ENCODE results near the gene CPNE8.

Gene CPNE8

GRCh38 chr12:38905480-38906351 lies at the start of gene CPNE8:
Gene CPNE8 (minus strand): TSS chr12:38905591. CDS start chr12:38905534, 57 bp downstream.
- peak; percentile 39 for DNase-seq

GRCh38 chr12:38954238-38954873 lies 49.0 kb upstream of the CPNE8 start:
- DNase-seq, result no peak

GRCh38 chr12:38949363-38949762 lies 44.0 kb upstream of the CPNE8 start:
- no peak for DNase-seq

- no peak for DNase-seq
Observed at GRCh38 chr12:38934686-38935085, 29.3 kb upstream of the CPNE8 start.

- DNase-seq, result no peak
Observed at GRCh38 chr12:38934078-38934584, 28.7 kb upstream of the CPNE8 start.

GRCh38 chr12:38932320-38932719 lies 26.9 kb upstream of the CPNE8 start:
- no peak for DNase-seq

GRCh38 chr12:38931461-38931860 lies 26.1 kb upstream of the CPNE8 start:
- DNase-seq, result no peak

GRCh38 chr12:38930990-38931389 lies 25.6 kb upstream of the CPNE8 start:
- no peak for DNase-seq

GRCh38 chr12:38926501-38926900 lies 21.1 kb upstream of the CPNE8 start:
- DNase-seq, result no peak

- peak; percentile 55 for DNase-seq
Observed at GRCh38 chr12:38921025-38921677, 15.8 kb upstream of the CPNE8 start.

- no peak for DNase-seq
Observed at GRCh38 chr12:38919191-38919590, 13.8 kb upstream of the CPNE8 start.

- no peak for DNase-seq
Observed at GRCh38 chr12:38915429-38916182, 10.2 kb upstream of the CPNE8 start.

GRCh38 chr12:38912116-38912515 lies 6.7 kb upstream of the CPNE8 start:
- no peak for DNase-seq

GRCh38 chr12:38911611-38912010 lies 6.2 kb upstream of the CPNE8 start:
- no peak for DNase-seq

- DNase-seq, result no peak
Observed at GRCh38 chr12:38907201-38907923, 2.0 kb upstream of the CPNE8 start.

GRCh38 chr12:38906482-38907200 lies 1.2 kb upstream of the CPNE8 start:
- DNase-seq, result peak; percentile 67

GRCh38 chr12:38904537-38905479 lies 583 bp downstream of the CPNE8 start:
- DNase-seq, result peak; percentile 76

GRCh38 chr12:38903596-38903995 lies 1.8 kb downstream of the CPNE8 start:
- DNase-seq, result no peak

- DNase-seq, result no peak
Observed at GRCh38 chr12:38898001-38898684, 7.2 kb downstream of the CPNE8 start.

- DNase-seq, result no peak
Observed at GRCh38 chr12:38895446-38895845, 9.9 kb downstream of the CPNE8 start.
